IPS DF 19.7 (cell line): ENCODE data around the gene TPD52L2.
A peak's percentile ranks its signal among the peaks of the same experiment; 100 is the strongest.
"Not testable (repeated sequence)": the region's sequence is repeated elsewhere in the genome, so short reads cannot be mapped to it uniquely, and the experiment has no call there.

ENCODE experiments used
- DNase-seq: peaks from one replicate; pipeline ENCODE4 v3.0.0-alpha.2; 2013; ENCODE audit warnings: low read depth, low spot score

The TPD52L2 gene

GRCh38 chr20:63835021-63835858 is 29.8 kb upstream of the TPD52L2 start:
- peak; percentile 90 for DNase-seq

- DNase-seq: no peak
These were observed 28.4 kb upstream of the TPD52L2 start for GRCh38 chr20:63836458-63837344.

GRCh38 chr20:63837479-63837878 is 27.6 kb upstream of the TPD52L2 start:
- no peak for DNase-seq

GRCh38 chr20:63839620-63840019 is 25.4 kb upstream of the TPD52L2 start:
- no peak for DNase-seq

- no peak for DNase-seq
These were observed 24.7 kb upstream of the TPD52L2 start for GRCh38 chr20:63840405-63840828.

- no peak for DNase-seq
These were observed 22.8 kb upstream of the TPD52L2 start for GRCh38 chr20:63842258-63842657.

- DNase-seq: no peak
These were observed 21.8 kb upstream of the TPD52L2 start for GRCh38 chr20:63843222-63843621.

- no peak for DNase-seq
These were observed 21.3 kb upstream of the TPD52L2 start for GRCh38 chr20:63843778-63844177.

- no peak for DNase-seq
These were observed 20.5 kb upstream of the TPD52L2 start for GRCh38 chr20:63844511-63844991.

GRCh38 chr20:63846128-63846771 is 18.8 kb upstream of the TPD52L2 start:
- DNase-seq: no peak

- no peak for DNase-seq
These were observed 18.2 kb upstream of the TPD52L2 start for GRCh38 chr20:63846888-63847236.

- DNase-seq: peak; percentile 78
These were observed 17.6 kb upstream of the TPD52L2 start for GRCh38 chr20:63847237-63848002.

- DNase-seq: no peak
These were observed 16.8 kb upstream of the TPD52L2 start for GRCh38 chr20:63848003-63848911.

- no peak for DNase-seq
These were observed 14.2 kb upstream of the TPD52L2 start for GRCh38 chr20:63850689-63851547.

- DNase-seq: not testable (repeated sequence)
These were observed 13.5 kb upstream of the TPD52L2 start for GRCh38 chr20:63851548-63851943.

- DNase-seq: not testable (repeated sequence)
These were observed 11.4 kb upstream of the TPD52L2 start for GRCh38 chr20:63853733-63854068.

- no peak for DNase-seq
These were observed 10.9 kb upstream of the TPD52L2 start for GRCh38 chr20:63854069-63854765.

- DNase-seq: no peak
These were observed 10.2 kb upstream of the TPD52L2 start for GRCh38 chr20:63854766-63855362.
